NCI-H345 treated with DMSO at 0.1 percent for 48 hours (cell line): ENCODE measurements around the gene HLF.
A peak's percentile ranks its signal among the peaks of the same experiment; 100 is the strongest.
"Not testable (repeated sequence)": the region's sequence is repeated elsewhere in the genome, so short reads cannot be mapped to it uniquely, and the experiment has no call there.

Experiments used
- DNase-seq: peaks from one replicate; lab custom pipeline; 2025; ENCODE audit not compliant: unreplicated experiment; lab: John Stamatoyannopoulos, UW

The HLF gene

GRCh38 chr17:55325406-55325805 lies 60.6 kb downstream of the HLF start:
- no peak for DNase-seq

GRCh38 chr17:55326030-55326429 lies 61.3 kb downstream of the HLF start:
- no peak for DNase-seq

- DNase-seq: no peak
Measured at GRCh38 chr17:55327225-55328088, 62.7 kb downstream of the HLF start.

- DNase-seq: not testable (repeated sequence)
Measured at GRCh38 chr17:55328514-55328913, 63.8 kb downstream of the HLF start.

GRCh38 chr17:55330344-55330933 lies 65.7 kb downstream of the HLF start:
- DNase-seq: no peak

GRCh38 chr17:55332296-55333041 lies 67.7 kb downstream of the HLF start:
- DNase-seq: no peak

- DNase-seq: no peak
Measured at GRCh38 chr17:55334285-55334684, 69.5 kb downstream of the HLF start.

- no peak for DNase-seq
Measured at GRCh38 chr17:55334881-55335540, 70.3 kb downstream of the HLF start.

- no peak for DNase-seq
Measured at GRCh38 chr17:55335625-55336024, 70.9 kb downstream of the HLF start.

- DNase-seq: no peak
Measured at GRCh38 chr17:55336426-55336825, 71.7 kb downstream of the HLF start.

- no peak for DNase-seq
Measured at GRCh38 chr17:55340176-55340575, 75.4 kb downstream of the HLF start.

- DNase-seq: no peak
Measured at GRCh38 chr17:55340686-55341085, 75.9 kb downstream of the HLF start.

GRCh38 chr17:55341432-55341831 lies 76.7 kb downstream of the HLF start:
- no peak for DNase-seq

GRCh38 chr17:55342800-55343585 lies 78.2 kb downstream of the HLF start:
- DNase-seq: no peak

- DNase-seq: no peak
Measured at GRCh38 chr17:55343900-55344513, 79.2 kb downstream of the HLF start.

GRCh38 chr17:55344514-55344997 lies 79.8 kb downstream of the HLF start:
- DNase-seq: no peak

GRCh38 chr17:55345132-55345531 lies 80.4 kb downstream of the HLF start:
- DNase-seq: no peak

GRCh38 chr17:55346658-55347057 lies 81.9 kb downstream of the HLF start:
- no peak for DNase-seq

GRCh38 chr17:55347341-55347740 lies 82.6 kb downstream of the HLF start:
- DNase-seq: no peak

- DNase-seq: peak; percentile 16
Measured at GRCh38 chr17:55348749-55349354, 84.1 kb downstream of the HLF start.
